Measurements from ENCODE around the gene DSG3.

Gene DSG3

GRCh38 chr18:31444142-31444541 lies 3.4 kb upstream of the DSG3 start:
- Mint-ChIP-seq H3K9me3 (no peaks in the 10 kb centered on the region), H3K4me1 (no peaks in the 10 kb centered on the region), H3K27me3 (no peaks in the 10 kb centered on the region), H3K27ac (no peak overlapping the region), H3K4me3 (no peak overlapping the region), H3K36me3 (no peaks in the 10 kb centered on the region)
- CTCF ChIA-PET = no interaction called here
- DNase-seq = no peak

GRCh38 chr18:31445908-31446307 lies 1.6 kb upstream of the DSG3 start:
- H3K4me3 Mint-ChIP-seq = no peak overlapping the region
- H3K9me3 Mint-ChIP-seq = no peaks in the 10 kb centered on the region
- no peak for DNase-seq
- no peaks in the 10 kb centered on the region for H3K27me3 Mint-ChIP-seq
- CTCF ChIA-PET = no interaction called here
- H3K36me3 Mint-ChIP-seq = no peaks in the 10 kb centered on the region
- H3K27ac Mint-ChIP-seq = no peak overlapping the region
- no peaks in the 10 kb centered on the region for H3K4me1 Mint-ChIP-seq

GRCh38 chr18:31446854-31447253 lies 687 bp upstream of the DSG3 start:
- Mint-ChIP-seq H3K9me3 (no peaks in the 10 kb centered on the region), H3K27me3 (no peaks in the 10 kb centered on the region), H3K4me1 (no peaks in the 10 kb centered on the region), H3K27ac (no peak overlapping the region), H3K36me3 (no peaks in the 10 kb centered on the region), H3K4me3 (no peak overlapping the region)
- no peak for DNase-seq
- CTCF ChIA-PET = no interaction called here

GRCh38 chr18:31450409-31450808 lies 2.9 kb downstream of the DSG3 start:
- no peaks in the 10 kb centered on the region for H3K4me1 Mint-ChIP-seq
- CTCF ChIA-PET = no interaction called here
- H3K36me3 Mint-ChIP-seq = no peaks in the 10 kb centered on the region
- no peaks in the 10 kb centered on the region for H3K27me3 Mint-ChIP-seq
- no peak overlapping the region for H3K4me3 Mint-ChIP-seq
- no peak overlapping the region for H3K27ac Mint-ChIP-seq
- DNase-seq = no peak
- no peaks in the 10 kb centered on the region for H3K9me3 Mint-ChIP-seq

GRCh38 chr18:31451625-31452024 lies 4.1 kb downstream of the DSG3 start:
- DNase-seq = no peak
- CTCF ChIA-PET = no interaction called here
- no peaks in the 10 kb centered on the region for H3K27me3 Mint-ChIP-seq
- no peaks in the 10 kb centered on the region for H3K9me3 Mint-ChIP-seq
- H3K36me3 Mint-ChIP-seq = no peaks in the 10 kb centered on the region
- H3K4me3 Mint-ChIP-seq = no peak overlapping the region
- no peaks in the 10 kb centered on the region for H3K4me1 Mint-ChIP-seq
- H3K27ac Mint-ChIP-seq = no peak overlapping the region

- no peaks in the 10 kb centered on the region for H3K9me3 Mint-ChIP-seq
- H3K4me1 Mint-ChIP-seq = no peaks in the 10 kb centered on the region
- H3K4me3 Mint-ChIP-seq = no peak overlapping the region
- no peaks in the 10 kb centered on the region for H3K36me3 Mint-ChIP-seq
- no peaks in the 10 kb centered on the region for H3K27me3 Mint-ChIP-seq
- H3K27ac Mint-ChIP-seq = no peak overlapping the region
- no peak for DNase-seq
- CTCF ChIA-PET = no interaction called here
These were observed 6.6 kb downstream of the DSG3 start for GRCh38 chr18:31454066-31454708.

GRCh38 chr18:31469629-31470028 lies 22.1 kb downstream of the DSG3 start:
- Mint-ChIP-seq H3K4me1 (no peaks in the 10 kb centered on the region), H3K27ac (no peak overlapping the region), H3K4me3 (no peak overlapping the region), H3K27me3 (no peaks in the 10 kb centered on the region), H3K36me3 (no peaks in the 10 kb centered on the region), H3K9me3 (no peaks in the 10 kb centered on the region)
- CTCF ChIA-PET = no interaction called here
- no peak for DNase-seq

GRCh38 chr18:31478688-31479087 lies 31.1 kb downstream of the DSG3 start:
- Mint-ChIP-seq H3K36me3 (no peaks in the 10 kb centered on the region), H3K4me3 (no peak overlapping the region), H3K4me1 (no peaks in the 10 kb centered on the region), H3K27me3 (no peaks in the 10 kb centered on the region), H3K27ac (no peak overlapping the region), H3K9me3 (no peaks in the 10 kb centered on the region)
- no peak for DNase-seq
- CTCF ChIA-PET = no interaction called here

- no peak for DNase-seq
- no peak overlapping the region for H3K27ac Mint-ChIP-seq
- H3K4me3 Mint-ChIP-seq = no peak overlapping the region
- CTCF ChIA-PET = no interaction called here
- H3K4me1 Mint-ChIP-seq = no peaks in the 10 kb centered on the region
- H3K9me3 Mint-ChIP-seq = no peaks in the 10 kb centered on the region
- no peaks in the 10 kb centered on the region for H3K36me3 Mint-ChIP-seq
- no peaks in the 10 kb centered on the region for H3K27me3 Mint-ChIP-seq
These were observed 34.5 kb downstream of the DSG3 start for GRCh38 chr18:31482051-31482450.

GRCh38 chr18:31483396-31483795 lies 35.9 kb downstream of the DSG3 start:
- H3K27me3 Mint-ChIP-seq = peaks cover 5% of the 10 kb centered on the region
- no peaks in the 10 kb centered on the region for H3K36me3 Mint-ChIP-seq

GRCh38 chr18:31484461-31484860 lies 36.9 kb downstream of the DSG3 start:
- H3K36me3 Mint-ChIP-seq = no peaks in the 10 kb centered on the region
- no peak for DNase-seq
- peaks cover 5% of the 10 kb centered on the region for H3K27me3 Mint-ChIP-seq
- H3K9me3 Mint-ChIP-seq = no peaks in the 10 kb centered on the region
- CTCF ChIA-PET = no interaction called here
- no peak overlapping the region for H3K4me3 Mint-ChIP-seq
- no peaks in the 10 kb centered on the region for H3K4me1 Mint-ChIP-seq
- no peak overlapping the region for H3K27ac Mint-ChIP-seq

More at GRCh38 chr18:31483396-31483795, 35.9 kb downstream of the DSG3 start:
- H3K4me1 Mint-ChIP-seq = no peaks in the 10 kb centered on the region
- CTCF ChIA-PET = no interaction called here
- no peak for DNase-seq
- H3K27ac Mint-ChIP-seq = no peak overlapping the region
- no peaks in the 10 kb centered on the region for H3K9me3 Mint-ChIP-seq
- no peak overlapping the region for H3K4me3 Mint-ChIP-seq

- H3K27ac Mint-ChIP-seq = no peak overlapping the region
- no peak overlapping the region for H3K4me3 Mint-ChIP-seq
- H3K4me1 Mint-ChIP-seq = no peaks in the 10 kb centered on the region
- no peaks in the 10 kb centered on the region for H3K9me3 Mint-ChIP-seq
- CTCF ChIA-PET = no interaction called here
- no peak for DNase-seq
- H3K27me3 Mint-ChIP-seq = peaks cover 5% of the 10 kb centered on the region
- no peaks in the 10 kb centered on the region for H3K36me3 Mint-ChIP-seq
These were observed 38.6 kb downstream of the DSG3 start for GRCh38 chr18:31486165-31486564.

GRCh38 chr18:31487246-31488015 lies 39.9 kb downstream of the DSG3 start:
- Mint-ChIP-seq H3K4me3 (no peak overlapping the region), H3K36me3 (no peaks in the 10 kb centered on the region)
- no peak for DNase-seq

GRCh38 chr18:31489311-31489710 lies 41.8 kb downstream of the DSG3 start:
- Mint-ChIP-seq H3K9me3 (no peaks in the 10 kb centered on the region), H3K27me3 (peaks cover 5% of the 10 kb centered on the region), H3K36me3 (no peaks in the 10 kb centered on the region), H3K27ac (no peak overlapping the region), H3K4me1 (no peaks in the 10 kb centered on the region), H3K4me3 (no peak overlapping the region)
- CTCF ChIA-PET = no interaction called here
- DNase-seq = no peak

More at GRCh38 chr18:31487246-31488015, 39.9 kb downstream of the DSG3 start:
- no peaks in the 10 kb centered on the region for H3K9me3 Mint-ChIP-seq
- H3K4me1 Mint-ChIP-seq = no peaks in the 10 kb centered on the region
- CTCF ChIA-PET = no interaction called here
- H3K27me3 Mint-ChIP-seq = peaks cover 5% of the 10 kb centered on the region
- H3K27ac Mint-ChIP-seq = no peak overlapping the region

- H3K4me1 Mint-ChIP-seq = no peaks in the 10 kb centered on the region
- no peaks in the 10 kb centered on the region for H3K9me3 Mint-ChIP-seq
- no peak overlapping the region for H3K27ac Mint-ChIP-seq
- no peak overlapping the region for H3K4me3 Mint-ChIP-seq
- H3K36me3 Mint-ChIP-seq = no peaks in the 10 kb centered on the region
- CTCF ChIA-PET = no interaction called here
- H3K27me3 Mint-ChIP-seq = peaks cover 5% of the 10 kb centered on the region
- no peak for DNase-seq
These were observed 42.8 kb downstream of the DSG3 start for GRCh38 chr18:31490387-31490786.

Data from activated naive CD4-positive, alpha-beta T cell treated with anti-CD3 and anti-CD28 coated beads, Interleukin-2, amount 10 ng/mL, durations not matched to agents 7 days and 5 days (primary cell).